ENCODE data around the gene RNF114. TPM values are rescaled to one million over a fixed set of nuclear protein-coding genes. Genes with fewer than 3 reads are reported as not detected.
"Not testable (repeated sequence)": the region's sequence is repeated elsewhere in the genome, so short reads cannot be mapped to it uniquely, and the experiment has no call there.

Gene RNF114
- total RNA-seq, 6 experiments from 2014 or later: 51.6 to 61.0 (median 56.1) TPM

- Mint-ChIP-seq H3K4me1 (ENCODE audit: low read depth) (peaks cover 22% of the 10 kb centered on the region), H3K36me3 (ENCODE audit: low read depth) (peaks cover 6% of the 10 kb centered on the region; the same call in 1 of the 2 replicates), H3K4me3 (no peak overlapping the region), H3K27ac (no peak overlapping the region), H3K9me3 (no peaks in the 10 kb centered on the region), H3K27me3 (ENCODE audit: insufficient read depth) (peaks cover 5% of the 10 kb centered on the region)
- no peak for TF ChIP-seq CTCF (IDR thresholded peaks at IDR 0.05)
- no peak for DNase-seq
These were observed 43.4 kb upstream of the RNF114 start for GRCh38 chr20:49892817-49893216.

GRCh38 chr20:49893242-49894072 lies 42.7 kb upstream of the RNF114 start:
- Mint-ChIP-seq H3K4me1 (ENCODE audit: low read depth) (peaks cover 18% of the 10 kb centered on the region), H3K4me3 (no peak overlapping the region), H3K27me3 (ENCODE audit: insufficient read depth) (peaks cover 3% of the 10 kb centered on the region), H3K9me3 (no peaks in the 10 kb centered on the region), H3K36me3 (ENCODE audit: low read depth) (peaks cover 3% of the 10 kb centered on the region; the same call in 1 of the 2 replicates), H3K27ac (no peak overlapping the region)
- TF ChIP-seq CTCF (IDR thresholded peaks at IDR 0.05): no peak
- DNase-seq: no peak

- H3K4me1 Mint-ChIP-seq (ENCODE audit: low read depth): 0 out of 2 replicates have a peak, but pooled peaks cover 13% of the 10 kb centered on the region
- H3K4me3 Mint-ChIP-seq: no peak overlapping the region
- DNase-seq: no peak
- no peak overlapping the region for H3K27ac Mint-ChIP-seq
- TF ChIP-seq CTCF (IDR thresholded peaks at IDR 0.05): no peak
- H3K9me3 Mint-ChIP-seq: no peaks in the 10 kb centered on the region
- H3K36me3 Mint-ChIP-seq (ENCODE audit: low read depth): no peaks in the 10 kb centered on the region
- no peaks in the 10 kb centered on the region; the same call in 1 of the 2 replicates for H3K27me3 Mint-ChIP-seq (ENCODE audit: insufficient read depth)
These were observed 42.1 kb upstream of the RNF114 start for GRCh38 chr20:49894073-49894470.

- not testable (repeated sequence) for H3K4me3 Mint-ChIP-seq; DNase-seq; H3K36me3 Mint-ChIP-seq (ENCODE audit: low read depth); H3K27ac Mint-ChIP-seq; H3K27me3 Mint-ChIP-seq (ENCODE audit: insufficient read depth); H3K9me3 Mint-ChIP-seq
- H3K4me1 Mint-ChIP-seq (ENCODE audit: low read depth): 0 out of 2 replicates have a peak, but pooled peaks cover 13% of the 10 kb centered on the region
These were observed 40.6 kb upstream of the RNF114 start for GRCh38 chr20:49895474-49896093.

- Mint-ChIP-seq H3K27me3 (ENCODE audit: insufficient read depth) (no peaks in the 10 kb centered on the region; the same call in 1 of the 2 replicates), H3K9me3 (no peaks in the 10 kb centered on the region), H3K27ac (no peak overlapping the region), H3K4me1 (ENCODE audit: low read depth) (0 out of 2 replicates have a peak, but pooled peaks cover 17% of the 10 kb centered on the region), H3K36me3 (ENCODE audit: low read depth) (no peaks in the 10 kb centered on the region), H3K4me3 (no peak overlapping the region)
- DNase-seq: no peak
- TF ChIP-seq CTCF (IDR thresholded peaks at IDR 0.05): no peak
These were observed 40.0 kb upstream of the RNF114 start for GRCh38 chr20:49896204-49896603.

All from HFFc6 (cell line).